COLO829 (cell line): Measurements from ENCODE around the gene ZFYVE28.
"Not testable (repeated sequence)": the region's sequence is repeated elsewhere in the genome, so short reads cannot be mapped to it uniquely, and the experiment has no call there.

Source experiments
- DNase-seq: peaks from one replicate; pipeline ENCODE4 v3.0.0; 2012; ENCODE audit warnings: low spot score

ZFYVE28 gene

DNA sequence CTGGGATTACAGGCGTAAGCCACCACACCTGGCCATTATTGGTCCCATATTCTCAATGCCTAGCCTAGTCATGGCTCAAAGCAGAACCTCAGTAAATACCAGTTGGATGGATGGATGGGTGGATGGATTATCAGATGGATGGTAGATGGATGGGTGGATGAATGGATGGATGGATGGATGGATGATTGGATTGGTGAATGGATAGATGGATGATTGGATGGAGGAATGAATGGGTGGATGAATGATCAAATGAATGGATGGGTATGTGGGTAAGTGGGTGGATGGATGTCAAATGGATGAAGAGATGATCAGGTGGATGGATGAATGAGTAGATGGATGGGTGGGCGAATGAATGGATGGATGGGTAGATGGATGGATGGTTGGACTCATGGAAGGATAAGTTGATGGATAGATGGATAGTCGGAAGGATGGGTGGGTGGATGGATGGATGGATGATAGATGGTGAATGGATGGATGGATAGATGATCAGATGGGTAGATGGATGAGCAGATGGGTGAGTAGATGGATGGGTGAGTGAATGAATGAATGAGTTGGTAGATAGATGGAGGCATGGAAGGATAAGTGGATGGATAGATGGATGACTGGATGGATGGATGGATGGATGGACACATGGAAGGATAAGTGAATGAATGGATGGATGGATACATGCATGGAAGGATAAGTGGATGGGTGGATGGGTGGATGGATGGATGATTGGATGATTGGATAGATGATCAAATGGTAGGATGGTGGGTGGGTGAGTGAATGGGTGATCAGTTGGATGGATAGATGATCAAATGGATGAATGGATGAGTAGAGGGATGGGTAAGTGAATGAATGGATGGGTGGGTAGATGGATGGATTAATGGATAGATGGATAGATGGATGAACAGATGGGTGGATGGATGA, 28.5 kb upstream of the ZFYVE28 start:
- DNase-seq: no peak

DNA sequence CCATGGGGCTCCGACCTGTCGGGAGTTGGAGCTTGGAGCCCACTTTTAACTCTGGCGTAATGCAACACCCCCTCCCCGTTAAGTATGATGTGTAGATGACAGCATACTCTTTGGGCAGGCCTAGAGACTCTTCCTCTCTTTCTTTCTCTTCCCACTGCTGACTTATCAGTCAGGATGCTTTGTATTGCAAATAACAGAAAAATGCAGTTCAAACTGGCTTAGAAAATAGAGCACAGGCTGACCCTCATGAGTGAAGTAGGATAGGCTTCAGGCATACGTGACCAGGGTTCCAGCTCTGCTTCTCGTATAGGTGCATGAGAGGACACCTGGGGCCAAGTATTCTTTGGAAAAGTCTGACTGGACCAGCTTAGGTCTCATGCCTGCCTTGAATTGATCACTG, 27.1 kb upstream of the ZFYVE28 start:
- DNase-seq: no peak

GRCh38 chr4:2445130-2445529, 26.7 kb upstream of the ZFYVE28 start:
- DNase-seq: no peak

GRCh38 chr4:2443956-2444740, 25.7 kb upstream of the ZFYVE28 start:
- no peak for DNase-seq

- DNase-seq: no peak
Measured at GRCh38 chr4:2443061-2443730, 24.8 kb upstream of the ZFYVE28 start.

GRCh38 chr4:2442175-2442993, 23.9 kb upstream of the ZFYVE28 start:
- DNase-seq: no peak

DNA sequence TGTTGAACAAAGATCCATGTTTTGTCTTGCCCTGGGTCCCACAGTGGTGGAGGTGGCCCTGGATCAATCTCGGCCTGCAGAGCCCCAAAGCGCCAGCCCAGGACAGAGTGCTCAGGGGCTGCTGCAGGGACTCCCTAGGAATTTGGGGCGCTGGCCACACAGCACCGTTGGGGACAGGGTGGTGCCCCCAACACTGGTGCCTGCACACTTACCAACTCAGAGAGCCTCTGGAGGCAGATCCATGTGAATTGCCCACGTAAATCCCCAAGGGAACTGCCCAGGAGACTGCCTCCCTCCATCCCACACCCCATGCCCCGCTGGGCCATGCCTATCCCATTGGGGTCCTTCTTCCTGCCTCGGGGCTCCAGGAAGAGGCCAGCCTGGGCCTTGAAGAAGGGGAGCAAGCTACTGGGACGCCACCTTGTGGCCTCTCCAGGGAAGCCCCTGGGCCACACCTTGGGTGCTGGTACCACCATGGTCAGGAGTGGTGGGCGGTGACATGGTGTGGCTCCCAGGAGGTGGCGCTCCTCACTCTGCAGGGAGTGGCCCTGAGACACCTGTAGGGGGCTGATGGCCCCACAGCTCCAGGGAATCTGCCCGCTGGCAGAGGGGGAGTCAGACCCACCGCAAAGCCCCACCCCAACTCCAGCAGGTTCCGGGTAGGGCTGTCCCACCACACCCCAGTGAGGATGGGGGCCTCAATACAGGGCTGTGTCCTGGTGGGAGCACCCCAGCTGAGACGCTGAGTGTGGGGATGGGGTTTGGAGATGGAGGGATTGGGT, 23.1 kb upstream of the ZFYVE28 start:
- DNase-seq: peak; percentile 27

DNA sequence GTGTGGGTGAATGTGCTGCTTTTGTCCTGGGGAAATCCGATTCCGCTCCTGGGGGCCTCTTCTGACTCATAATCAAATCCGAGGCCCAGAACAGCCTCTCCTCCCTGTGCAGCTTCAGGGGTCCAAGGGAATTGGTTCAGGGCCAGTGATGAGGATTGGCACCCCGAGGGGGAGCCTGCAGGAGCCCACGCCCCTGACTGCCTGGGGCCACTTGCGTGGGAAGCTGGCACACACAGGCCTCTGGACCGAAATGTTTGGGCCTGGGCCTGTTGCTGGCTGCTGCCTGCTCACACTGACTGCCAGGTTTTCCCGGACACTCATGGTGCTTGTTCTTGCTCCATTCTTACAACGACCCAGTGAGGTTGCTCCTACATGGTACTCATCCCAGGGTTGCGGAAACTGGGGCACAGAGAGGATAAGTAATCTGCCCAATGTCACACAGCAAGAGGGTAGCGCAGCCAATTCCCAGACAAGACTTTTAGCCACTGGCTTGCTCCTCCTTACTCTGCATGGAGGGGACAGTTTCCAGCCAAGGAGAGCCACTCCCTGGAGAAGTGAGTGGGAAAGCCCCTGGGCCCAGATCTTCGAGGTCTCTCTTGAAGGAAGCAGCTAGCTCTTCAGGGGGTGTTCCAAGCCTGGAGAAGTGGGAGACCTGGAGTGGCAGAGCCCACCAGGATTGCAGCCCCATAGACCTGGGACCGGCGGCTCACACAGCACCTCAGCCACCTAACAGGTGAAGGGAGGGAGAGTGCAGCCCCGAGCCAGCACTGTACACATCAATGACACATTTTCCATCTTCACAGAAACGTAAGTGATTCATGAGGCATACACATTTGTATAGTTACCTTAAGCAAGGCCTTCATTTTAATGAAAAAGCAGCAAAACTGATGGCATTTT, 20.6 kb upstream of the ZFYVE28 start:
- DNase-seq: no peak

DNA sequence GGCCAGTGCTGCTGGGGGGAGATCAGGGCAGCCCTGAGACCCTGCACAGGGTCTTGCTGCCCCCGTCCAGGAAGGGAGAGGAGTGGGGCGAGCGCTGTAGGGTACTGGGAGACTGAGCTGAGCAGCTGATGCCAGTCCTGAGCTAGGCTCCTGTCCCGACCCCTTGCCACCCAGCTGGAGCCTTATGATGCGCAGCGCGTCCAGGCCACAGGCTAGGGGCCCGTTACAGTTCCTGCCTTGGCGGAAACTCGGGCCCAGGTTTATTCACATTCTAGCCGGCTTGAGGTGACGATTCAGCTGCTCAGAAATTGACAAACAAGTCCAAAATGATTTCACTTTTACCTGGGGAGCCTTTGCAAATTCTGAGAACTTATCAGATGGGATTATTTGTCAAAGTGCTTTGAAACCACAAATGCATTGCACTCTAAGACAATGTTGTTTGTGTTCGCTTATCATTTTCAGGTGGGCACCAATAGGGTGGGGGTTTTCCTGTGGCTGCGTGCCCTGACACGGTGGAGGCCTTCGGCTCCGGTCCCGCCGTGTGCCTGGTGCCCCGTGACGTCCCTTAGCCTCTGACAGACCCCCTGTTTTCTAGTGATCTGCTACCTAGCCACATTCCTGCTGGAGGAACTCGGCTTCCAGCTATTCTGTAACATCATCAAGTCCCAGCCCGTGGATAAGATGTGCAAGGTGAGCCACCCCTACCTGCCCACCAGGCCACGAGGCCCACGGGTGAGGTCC, 19.2 kb upstream of the ZFYVE28 start:
- no peak for DNase-seq

DNA sequence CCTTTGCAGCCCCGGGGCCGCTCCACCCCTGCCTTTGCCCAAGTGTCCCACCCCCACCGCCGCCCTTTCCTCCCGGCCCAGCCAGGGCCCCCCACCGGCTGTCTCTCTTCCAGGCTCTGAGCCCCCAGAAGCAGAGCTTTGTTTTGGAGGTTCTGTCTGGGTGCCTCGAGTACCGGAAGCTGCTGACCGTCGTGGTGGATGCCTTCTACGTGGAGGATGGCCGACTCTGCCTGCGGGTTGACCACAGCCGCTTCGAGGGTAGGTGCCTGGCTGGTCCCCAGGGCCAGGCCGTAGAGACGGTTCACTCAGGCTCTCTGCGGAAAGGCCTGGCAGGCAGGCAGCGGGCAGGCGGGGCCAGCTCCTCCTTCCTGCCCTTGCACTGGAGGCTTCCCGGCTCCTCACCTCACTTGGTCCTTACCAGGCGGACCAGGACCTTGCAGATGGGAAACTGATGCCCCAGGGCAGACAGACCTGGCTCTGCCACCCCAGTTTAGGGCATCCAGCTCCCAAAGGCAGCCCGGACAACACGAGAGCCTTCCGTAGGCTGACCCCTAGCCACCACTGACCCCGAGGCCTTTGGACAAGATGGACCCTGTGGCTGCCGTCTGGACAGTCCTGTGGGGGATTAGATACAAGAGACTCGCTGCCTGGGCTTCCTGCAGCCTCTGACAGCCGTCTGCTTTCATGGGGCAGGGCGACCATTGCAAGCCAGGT, 18.5 kb upstream of the ZFYVE28 start:
- DNase-seq: no peak

GRCh38 chr4:2436301-2436700, 17.9 kb upstream of the ZFYVE28 start:
- no peak for DNase-seq

DNA sequence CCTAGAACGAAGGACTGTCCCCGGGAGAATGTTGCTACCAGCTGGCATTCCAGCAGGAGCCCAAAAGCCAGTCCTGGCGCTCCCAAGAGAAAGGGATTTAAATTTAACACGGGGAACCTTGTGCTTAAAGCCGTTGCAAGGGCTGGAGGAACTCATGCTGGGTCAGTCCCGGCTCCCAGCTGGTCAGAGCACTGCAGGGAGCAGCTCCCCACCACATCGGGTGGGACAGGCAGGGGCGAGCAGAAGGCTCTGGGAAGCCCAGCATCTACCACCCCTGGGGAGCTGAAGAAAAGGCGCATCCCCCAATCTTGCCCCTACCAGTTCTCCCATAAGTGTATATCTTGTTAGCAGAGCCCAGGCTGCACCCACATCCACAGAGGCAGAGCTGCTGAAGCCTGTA, 16.0 kb upstream of the ZFYVE28 start:
- DNase-seq: no peak

DNA sequence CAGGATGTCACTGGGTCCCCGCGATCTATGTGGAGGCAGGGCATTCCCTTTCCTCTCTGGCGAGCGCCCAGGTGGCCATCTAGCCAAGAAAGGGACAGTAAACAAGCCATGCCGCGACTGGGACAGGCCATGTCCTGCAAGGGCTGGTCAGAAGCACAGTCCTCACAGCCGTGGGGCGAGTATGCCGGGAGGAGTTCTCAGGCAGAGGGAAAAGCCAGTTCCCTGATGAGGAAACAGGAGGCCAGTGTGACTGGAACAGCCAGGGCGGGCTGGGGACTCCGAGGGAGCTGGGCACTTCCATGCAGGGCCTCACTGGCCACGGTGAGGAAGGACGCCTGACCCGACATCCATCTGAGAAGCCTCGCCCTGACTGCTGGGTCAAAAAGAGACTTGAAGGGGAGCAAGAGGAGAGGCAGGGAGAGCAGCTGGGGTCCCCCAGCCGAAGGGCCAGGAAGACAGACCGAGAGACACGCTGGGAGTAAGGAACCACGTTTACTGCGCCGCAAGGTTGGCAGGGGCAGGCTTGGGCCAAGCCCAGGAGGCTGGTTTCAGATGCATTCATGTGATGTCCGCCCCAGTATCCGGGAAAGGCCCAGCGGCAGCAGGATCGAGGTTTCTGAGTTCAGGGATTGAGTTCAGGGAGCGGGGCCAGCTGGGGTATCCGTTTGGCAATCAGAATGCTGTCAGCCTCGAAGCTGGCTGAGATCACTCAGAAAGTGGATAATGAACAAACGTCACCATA, 15.3 kb upstream of the ZFYVE28 start:
- no peak for DNase-seq

GRCh38 chr4:2432991-2433530, 14.6 kb upstream of the ZFYVE28 start:
- no peak for DNase-seq

- no peak for DNase-seq
Measured at GRCh38 chr4:2432004-2432403, 13.6 kb upstream of the ZFYVE28 start.

DNA sequence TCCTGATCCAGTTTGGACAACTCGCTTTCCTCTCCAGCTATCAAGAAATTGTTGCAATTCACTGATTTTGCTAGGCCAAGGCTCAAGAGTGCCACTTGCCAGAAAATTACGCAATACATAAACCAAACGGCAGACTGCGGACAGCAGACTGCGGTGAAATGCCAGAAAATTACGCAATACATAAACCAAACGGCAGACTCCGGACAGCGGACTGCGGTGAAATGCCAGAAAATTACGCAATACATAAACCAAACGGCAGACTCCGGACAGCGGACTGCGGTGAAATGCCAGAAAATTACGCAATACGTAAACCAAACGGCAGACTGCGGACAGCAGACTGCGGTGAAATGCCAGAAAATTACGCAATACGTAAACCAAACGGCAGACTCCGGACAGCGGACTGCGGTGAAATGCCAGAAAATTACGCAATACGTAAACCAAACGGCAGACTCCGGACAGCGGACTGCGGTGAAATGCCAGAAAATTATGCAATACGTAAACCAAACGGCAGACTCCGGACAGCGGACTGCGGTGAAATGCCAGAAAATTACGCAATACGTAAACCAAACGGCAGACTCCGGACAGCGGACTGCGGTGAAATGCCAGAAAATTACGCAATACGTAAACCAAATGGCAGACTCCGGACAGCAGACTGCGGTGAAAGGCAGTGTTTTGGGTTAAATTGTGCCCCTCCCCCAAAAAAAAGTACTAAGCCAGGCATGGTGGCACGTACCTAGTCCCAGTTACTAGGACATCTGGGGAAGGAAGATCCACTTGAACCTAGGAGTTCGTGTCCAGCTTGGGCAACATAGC, 11.7 kb upstream of the ZFYVE28 start:
- not testable (repeated sequence) for DNase-seq
